ENCODE results near the gene A2ML1. TPM values are rescaled to one million over a fixed set of nuclear protein-coding genes. Genes with fewer than 3 reads are reported as not detected.

A2ML1 gene
- total and polyA plus RNA-seq, 7 donors = 0.09 to 0.28 (median 0.11) TPM; not detected in 4

DNA sequence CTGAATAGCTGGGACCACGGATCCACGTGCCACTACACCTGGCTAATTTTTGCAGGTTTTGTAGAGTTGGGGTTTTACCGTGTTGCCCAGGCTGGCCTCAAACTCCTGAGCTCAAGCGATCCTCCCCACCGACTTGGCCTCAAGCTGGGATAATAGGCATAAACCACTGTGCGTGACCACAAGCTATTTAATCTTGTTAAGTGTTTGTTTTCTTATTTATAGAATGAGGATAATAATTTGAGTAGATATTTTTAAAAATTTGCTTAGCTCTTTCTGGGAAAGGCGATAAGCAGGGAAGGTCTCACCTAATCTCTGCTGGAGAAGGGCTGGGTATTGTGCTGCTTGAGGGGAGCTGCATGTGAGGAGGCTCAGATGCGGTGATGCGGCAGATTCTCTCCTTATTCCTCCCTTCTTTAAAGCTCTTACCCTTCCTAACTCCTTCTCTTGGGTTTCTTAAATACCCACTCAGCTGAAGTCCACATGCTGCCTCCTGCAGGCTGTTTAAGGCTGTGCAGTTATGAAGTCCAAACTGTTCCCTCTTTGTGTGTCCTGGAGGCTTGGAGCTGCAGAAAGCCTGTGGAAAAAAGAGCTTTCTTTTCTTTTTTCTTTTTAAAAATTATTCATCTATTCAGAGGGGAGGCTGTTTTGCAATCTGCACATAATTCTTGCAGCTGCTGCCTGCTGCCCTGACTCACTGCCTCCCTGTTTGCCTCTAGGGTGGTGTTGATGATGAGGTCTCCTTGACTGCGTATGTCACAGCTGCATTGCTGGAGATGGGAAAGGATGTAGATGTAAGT, 37.9 kb downstream of the A2ML1 start:
- Histone ChIP-seq H3K9me3 (no peaks in the 10 kb centered on the region), H3K4me1 (no peaks in the 10 kb centered on the region), H3K27me3 (ENCODE audit: insufficient read depth in 3 of 3, low read length in 2 of 3) (no peaks in the 10 kb centered on the region), H3K27ac (no peak overlapping the region), H3K36me3 (ENCODE audit: insufficient read depth in 1 of 2, low read depth in 1 of 2) (no peaks in the 10 kb centered on the region), H3K4me3 (no peak overlapping the region)
- TF ChIP-seq, protein P1, sequence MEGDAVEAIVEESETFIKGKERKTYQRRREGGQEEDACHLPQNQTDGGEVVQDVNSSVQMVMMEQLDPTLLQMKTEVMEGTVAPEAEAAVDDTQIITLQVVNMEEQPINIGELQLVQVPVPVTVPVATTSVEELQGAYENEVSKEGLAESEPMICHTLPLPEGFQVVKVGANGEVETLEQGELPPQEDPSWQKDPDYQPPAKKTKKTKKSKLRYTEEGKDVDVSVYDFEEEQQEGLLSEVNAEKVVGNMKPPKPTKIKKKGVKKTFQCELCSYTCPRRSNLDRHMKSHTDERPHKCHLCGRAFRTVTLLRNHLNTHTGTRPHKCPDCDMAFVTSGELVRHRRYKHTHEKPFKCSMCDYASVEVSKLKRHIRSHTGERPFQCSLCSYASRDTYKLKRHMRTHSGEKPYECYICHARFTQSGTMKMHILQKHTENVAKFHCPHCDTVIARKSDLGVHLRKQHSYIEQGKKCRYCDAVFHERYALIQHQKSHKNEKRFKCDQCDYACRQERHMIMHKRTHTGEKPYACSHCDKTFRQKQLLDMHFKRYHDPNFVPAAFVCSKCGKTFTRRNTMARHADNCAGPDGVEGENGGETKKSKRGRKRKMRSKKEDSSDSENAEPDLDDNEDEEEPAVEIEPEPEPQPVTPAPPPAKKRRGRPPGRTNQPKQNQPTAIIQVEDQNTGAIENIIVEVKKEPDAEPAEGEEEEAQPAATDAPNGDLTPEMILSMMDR (IDR thresholded peaks at IDR 0.05) = peak; percentile 46
- WGBS, 3 donors = 71 to 77% (median 76%) methylated on average over 10 of the region's 10 CpGs
- intact Hi-C loops (cut with DNase I) = no loop called here
- ATAC-seq = peak in 3 of 4 donors; percentile 49 to 74 (median 49)
- DNase-seq = peak; percentile 35 to 63

GRCh38 chr12:8866429-8866828, 44.0 kb downstream of the A2ML1 start:
- WGBS, 3 donors = 79 to 82% (median 81%) methylated on average over 2 of the region's 2 CpGs
- Histone ChIP-seq H3K36me3 (ENCODE audit: insufficient read depth in 1 of 2, low read depth in 1 of 2) (no peaks in the 10 kb centered on the region), H3K27me3 (ENCODE audit: insufficient read depth in 3 of 3, low read length in 2 of 3) (no peaks in the 10 kb centered on the region), H3K4me1 (no peaks in the 10 kb centered on the region), H3K9me3 (no peaks in the 10 kb centered on the region), H3K27ac (no peak overlapping the region), H3K4me3 (no peak overlapping the region)
- DNase-seq (no peak), ATAC-seq (no peak)
- intact Hi-C loops (cut with DNase I) = no loop called here
- TF ChIP-seq, protein P1 (IDR thresholded peaks at IDR 0.05) = no peak

DNA sequence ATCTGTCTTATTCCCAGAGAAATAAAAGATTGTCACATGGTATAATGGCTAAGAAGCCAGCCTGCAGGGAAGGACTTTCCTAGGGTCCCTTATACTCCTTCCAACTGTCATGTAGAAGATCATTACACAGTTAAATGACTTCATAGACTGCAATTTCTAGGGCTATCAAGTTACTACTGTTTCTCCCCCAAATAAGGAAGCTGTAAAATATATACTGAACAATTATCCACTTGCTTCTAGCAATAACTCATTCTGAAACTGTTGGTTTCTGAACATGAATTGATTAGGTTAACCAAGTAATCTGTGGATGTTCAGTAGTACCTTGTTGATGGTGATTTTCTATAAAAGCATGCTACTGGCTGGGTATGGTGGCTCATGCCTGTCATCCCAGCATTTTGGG, 44.6 kb downstream of the A2ML1 start:
- no peak overlapping the region for H3K4me3 ChIP-seq
- no peak for DNase-seq
- TF ChIP-seq, protein P1 (IDR thresholded peaks at IDR 0.05) = no peak
- no peak for ATAC-seq
- no peaks in the 10 kb centered on the region for H3K9me3 ChIP-seq
- H3K4me1 ChIP-seq = no peaks in the 10 kb centered on the region
- no peaks in the 10 kb centered on the region for H3K27me3 ChIP-seq (ENCODE audit: insufficient read depth in 3 of 3, low read length in 2 of 3)
- H3K27ac ChIP-seq = no peak overlapping the region
- H3K36me3 ChIP-seq (ENCODE audit: insufficient read depth in 1 of 2, low read depth in 1 of 2) = no peaks in the 10 kb centered on the region
- intact Hi-C loops (cut with DNase I) = no loop called here

DNA sequence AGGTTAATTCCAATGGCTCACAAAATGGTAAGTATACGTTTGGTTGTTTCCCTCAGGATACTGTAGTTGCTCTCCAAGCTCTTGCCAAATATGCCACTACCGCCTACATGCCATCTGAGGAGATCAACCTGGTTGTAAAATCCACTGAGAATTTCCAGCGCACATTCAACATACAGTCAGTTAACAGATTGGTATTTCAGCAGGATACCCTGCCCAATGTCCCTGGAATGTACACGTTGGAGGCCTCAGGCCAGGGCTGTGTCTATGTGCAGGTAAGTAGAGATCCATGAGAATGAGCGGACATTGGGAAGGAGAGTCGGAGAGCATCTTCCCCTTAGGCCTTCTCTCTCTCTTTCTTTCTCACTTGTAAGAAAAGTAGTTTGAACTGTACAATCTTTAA, 45.4 kb downstream of the A2ML1 start:
- no peaks in the 10 kb centered on the region for H3K36me3 ChIP-seq (ENCODE audit: insufficient read depth in 1 of 2, low read depth in 1 of 2)
- TF ChIP-seq, protein P1 (IDR thresholded peaks at IDR 0.05) = no peak
- no peaks in the 10 kb centered on the region for H3K27me3 ChIP-seq (ENCODE audit: insufficient read depth in 3 of 3, low read length in 2 of 3)
- H3K9me3 ChIP-seq = no peaks in the 10 kb centered on the region
- no peak for ATAC-seq
- no peak for DNase-seq
- H3K4me1 ChIP-seq = no peaks in the 10 kb centered on the region
- H3K4me3 ChIP-seq = no peak overlapping the region
- H3K27ac ChIP-seq = no peak overlapping the region
- intact Hi-C loops (cut with DNase I) = no loop called here
- 90 to 94% (median 91%) methylated on average over 6 of the region's 6 CpGs for WGBS, 3 donors

GRCh38 chr12:8870586-8870985, 48.2 kb downstream of the A2ML1 start:
- intact Hi-C loops (cut with DNase I) = no loop called here
- ATAC-seq = no peak

More at GRCh38 chr12:8870586-8870985, 48.2 kb downstream of the A2ML1 start:
- Histone ChIP-seq H3K9me3 (no peaks in the 10 kb centered on the region), H3K27me3 (ENCODE audit: insufficient read depth in 3 of 3, low read length in 2 of 3) (no peaks in the 10 kb centered on the region), H3K27ac (no peak overlapping the region), H3K4me1 (no peaks in the 10 kb centered on the region), H3K4me3 (no peak overlapping the region), H3K36me3 (ENCODE audit: insufficient read depth in 1 of 2, low read depth in 1 of 2) (no peaks in the 10 kb centered on the region)
- DNase-seq = no peak
- WGBS, 3 donors = 55 to 84% (median 68%) methylated on average over 1 of the region's 1 CpG
- TF ChIP-seq, protein P1 (IDR thresholded peaks at IDR 0.05) = no peak
